Uterus (tissue), 2 donors: ENCODE measurements around the gene CHRM4.

Experiments used
- POLR2A ChIP-seq, 2 donors: fragments of 450-650 bp; IDR thresholded peaks; one replicate each; pipeline ENCODE4 v1.6.1; 2016; ENCODE audit warnings: antibody characterized with exemption in 2 of 2, mild to moderate bottlenecking in 1 of 2, moderate library complexity in 1 of 2
- TF ChIP-seq, protein P1 (sequence below), 4 experiments: fragments of 200-600 bp in 2 of 4; fragments of 450-650 bp in 2 of 4; sonication (generic) in 2 of 4; IDR thresholded peaks; one replicate each; pipeline ENCODE4 v1.5.1; 2016 to 2019; ENCODE audit warnings: antibody characterized with exemption in 4 of 4, mild to moderate bottlenecking in 2 of 4, moderate library complexity in 1 of 4

DNA sequence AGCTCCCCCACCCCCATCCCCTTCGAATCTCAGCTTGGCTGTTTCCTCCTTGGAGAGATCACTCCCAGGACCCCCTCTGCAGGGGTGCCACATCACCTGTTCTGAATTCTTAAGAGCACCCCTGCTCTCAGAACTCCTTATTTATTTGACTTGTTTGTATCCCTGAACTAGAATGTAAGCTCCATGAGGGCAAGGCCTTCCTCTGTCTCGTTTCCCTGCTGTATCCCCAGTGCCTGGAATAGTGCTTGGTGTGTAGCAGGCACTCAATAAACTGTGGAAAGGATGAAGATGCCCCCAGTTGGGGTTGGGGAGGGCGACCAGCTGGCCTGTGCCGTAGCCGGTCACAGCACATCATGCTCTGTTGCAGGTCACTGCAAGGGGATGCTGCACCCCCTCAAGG, 13.7 kb downstream of the CHRM4 start:
- TF ChIP-seq, protein P1, sequence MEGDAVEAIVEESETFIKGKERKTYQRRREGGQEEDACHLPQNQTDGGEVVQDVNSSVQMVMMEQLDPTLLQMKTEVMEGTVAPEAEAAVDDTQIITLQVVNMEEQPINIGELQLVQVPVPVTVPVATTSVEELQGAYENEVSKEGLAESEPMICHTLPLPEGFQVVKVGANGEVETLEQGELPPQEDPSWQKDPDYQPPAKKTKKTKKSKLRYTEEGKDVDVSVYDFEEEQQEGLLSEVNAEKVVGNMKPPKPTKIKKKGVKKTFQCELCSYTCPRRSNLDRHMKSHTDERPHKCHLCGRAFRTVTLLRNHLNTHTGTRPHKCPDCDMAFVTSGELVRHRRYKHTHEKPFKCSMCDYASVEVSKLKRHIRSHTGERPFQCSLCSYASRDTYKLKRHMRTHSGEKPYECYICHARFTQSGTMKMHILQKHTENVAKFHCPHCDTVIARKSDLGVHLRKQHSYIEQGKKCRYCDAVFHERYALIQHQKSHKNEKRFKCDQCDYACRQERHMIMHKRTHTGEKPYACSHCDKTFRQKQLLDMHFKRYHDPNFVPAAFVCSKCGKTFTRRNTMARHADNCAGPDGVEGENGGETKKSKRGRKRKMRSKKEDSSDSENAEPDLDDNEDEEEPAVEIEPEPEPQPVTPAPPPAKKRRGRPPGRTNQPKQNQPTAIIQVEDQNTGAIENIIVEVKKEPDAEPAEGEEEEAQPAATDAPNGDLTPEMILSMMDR (IDR thresholded peaks at IDR 0.05): no peak
- TF ChIP-seq POLR2A (IDR thresholded peaks at IDR 0.05): no peak
